Gastrocnemius medialis (tissue), 4 donors: ENCODE results near the gene PXK. TPM values are rescaled to one million over a fixed set of nuclear protein-coding genes. Genes with fewer than 3 reads are reported as not detected.

Experiments used
- ATAC-seq, 2 donors: fragments of 150-250 bp; one replicate each; pipeline ENCODE4 v1.9.1; 2016
- DNase-seq, 2 donors: peaks; one replicate each; pipeline ENCODE4 v3.0.0-alpha.2; 2019
- H3K27ac ChIP-seq, 4 donors: fragments of 200-600 bp; sonication (generic); 1 replicate in 1 of 4; 2 replicates in 3 of 4; pipeline ENCODE4 v1.5.1; 2016 to 2018; ENCODE audit warnings: mild to moderate bottlenecking in 2 of 4, moderate library complexity in 1 of 4
- H3K27me3 ChIP-seq, 3 donors: fragments of 200-600 bp; sonication (generic) in 2 of 3; 1 replicate in 1 of 3; 2 replicates in 2 of 3; pipeline versions ENCODE4 v1.5.1 to v1.6.0; 2016 to 2019; ENCODE audit warnings: mild to moderate bottlenecking in 1 of 3, moderate library complexity in 1 of 3
- H3K36me3 ChIP-seq, 2 donors: fragments of 200-600 bp; sonication (generic) in 1 of 2; one replicate each; pipeline ENCODE4 v1.5.1; 2017 to 2018
- H3K4me1 ChIP-seq, 2 donors: fragments of 200-600 bp; sonication (generic) in 1 of 2; one replicate each; pipeline ENCODE4 v1.5.1; 2016 to 2017; ENCODE audit warnings: mild to moderate bottlenecking in 2 of 2
- H3K4me3 ChIP-seq, 4 donors: fragments of 200-600 bp; sonication (generic) in 3 of 4; 1 replicate in 1 of 4; 2 replicates in 3 of 4; pipeline ENCODE4 v1.5.1; 2016 to 2019; ENCODE audit warnings: mild to moderate bottlenecking in 2 of 4
- H3K9me3 ChIP-seq, 3 donors: fragments of 200-600 bp; sonication (generic) in 2 of 3; 1 replicate in 1 of 3; 2 replicates in 2 of 3; pipeline ENCODE4 v1.5.1; 2016 to 2019
- CTCF ChIP-seq, 5 experiments: fragments of 450-650 bp in 3 of 5; fragments of 200-600 bp in 2 of 5; sonication (generic) in 2 of 5; IDR thresholded peaks in 4 of 5; conservative IDR thresholded peaks in 1 of 5; 1 replicate in 4 of 5; 2 replicates in 1 of 5; pipeline ENCODE4 v1.5.1; 2016 to 2019; ENCODE audit warnings: antibody characterized with exemption in 5 of 5, mild to moderate bottlenecking in 3 of 5, moderate library complexity in 3 of 5
- POLR2A ChIP-seq, 2 donors: fragments of 450-650 bp; IDR thresholded peaks; one replicate each; pipeline ENCODE4 v1.6.1; 2017; ENCODE audit warnings: antibody characterized with exemption in 2 of 2, mild to moderate bottlenecking in 2 of 2, moderate library complexity in 2 of 2
- in situ Hi-C, 4 donors: fragments of 200-750 bp; cut with MboI; loops; one replicate each; pipeline versions ENCODE4 v1.15.0 to v1.8.0; 2017; ENCODE audit warnings: low sequenced_read_pairs in 4 of 4
- intact Hi-C: fragments of 100-400 bp; cut with DNase I; formaldehyde crosslinking; loops from one replicate; pipeline ENCODE4 v1.15.1; 2023; ENCODE audit warnings: low total_unique reads
- total RNA-seq, 4 donors: library from RNA; depleted of rRNA; stranded (reverse); fragments of >200 nt; gene quantifications; one replicate each; pipeline versions ENCODE4 v1.1.0 to v1.2.3, GENCODE V29; 2016

Gene PXK
- total RNA-seq, 4 donors from 2014 or later = 21.6 to 33.6 (median 24.4) TPM

- DNase-seq (no peak), ATAC-seq (no peak)
- in situ Hi-C loops = no loop called here
- H3K27ac ChIP-seq = no peak overlapping the region
- H3K4me1 ChIP-seq = peaks cover 17 to 18% of the 10 kb centered on the region in 2 donors
- no peak for TF ChIP-seq CTCF (IDR thresholded peaks at IDR 0.05 in 4 of 5, conservative IDR thresholded peaks at IDR 0.05 in 1 of 5)
- no peak for TF ChIP-seq POLR2A (IDR thresholded peaks at IDR 0.05)
- no peaks in the 10 kb centered on the region for H3K9me3 ChIP-seq
- intact Hi-C loops = no loop called here
- H3K27me3 ChIP-seq = no peaks in the 10 kb centered on the region
- no peaks in the 10 kb centered on the region for H3K36me3 ChIP-seq
- no peak overlapping the region for H3K4me3 ChIP-seq
These were observed 19.9 kb downstream of the PXK start for GRCh38 chr3:58352626-58353025.

- no peak for ATAC-seq
- no peak for DNase-seq
- Histone ChIP-seq H3K4me3 (no peak overlapping the region), H3K9me3 (no peaks in the 10 kb centered on the region), H3K4me1 (peaks cover 17 to 18% of the 10 kb centered on the region in 2 donors), H3K27ac (no peak overlapping the region), H3K27me3 (no peaks in the 10 kb centered on the region), H3K36me3 (no peaks in the 10 kb centered on the region)
- in situ Hi-C loops (no loop called here), intact Hi-C loops (no loop called here)
- TF ChIP-seq POLR2A (IDR thresholded peaks at IDR 0.05) (no peak), CTCF (IDR thresholded peaks at IDR 0.05 in 4 of 5, conservative IDR thresholded peaks at IDR 0.05 in 1 of 5) (no peak)
These were observed 21.2 kb downstream of the PXK start for GRCh38 chr3:58353722-58354553.

GRCh38 chr3:58355179-58355578, 22.5 kb downstream of the PXK start:
- Histone ChIP-seq H3K27ac (no peak overlapping the region), H3K4me1 (peaks cover 14% of the 10 kb centered on the region in 2 donors), H3K4me3 (no peak overlapping the region), H3K36me3 (no peaks in the 10 kb centered on the region), H3K27me3 (no peaks in the 10 kb centered on the region), H3K9me3 (no peaks in the 10 kb centered on the region)
- intact Hi-C loops (no loop called here), in situ Hi-C loops (no loop called here)
- ATAC-seq (peak in 1 of 2 donors; percentile 30), DNase-seq (no peak)
- TF ChIP-seq POLR2A (IDR thresholded peaks at IDR 0.05) (no peak), CTCF (IDR thresholded peaks at IDR 0.05 in 4 of 5, conservative IDR thresholded peaks at IDR 0.05 in 1 of 5) (no peak)

GRCh38 chr3:58356054-58356453, 23.4 kb downstream of the PXK start:
- DNase-seq = no peak
- H3K36me3 ChIP-seq = no peaks in the 10 kb centered on the region
- H3K4me1 ChIP-seq = peaks cover 5% of the 10 kb centered on the region in 2 donors
- in situ Hi-C loops (no loop called here), intact Hi-C loops (no loop called here)
- no peak overlapping the region for H3K4me3 ChIP-seq
- TF ChIP-seq POLR2A (IDR thresholded peaks at IDR 0.05) (no peak), CTCF (IDR thresholded peaks at IDR 0.05 in 4 of 5, conservative IDR thresholded peaks at IDR 0.05 in 1 of 5) (no peak)
- H3K27me3 ChIP-seq = no peaks in the 10 kb centered on the region
- H3K9me3 ChIP-seq = no peaks in the 10 kb centered on the region
- H3K27ac ChIP-seq = no peak overlapping the region
- no peak for ATAC-seq
